Tibial artery (tissue), 4 donors: ENCODE measurements around the gene AGPAT1.
"Not testable (repeated sequence)": the region's sequence is repeated elsewhere in the genome, so short reads cannot be mapped to it uniquely, and the experiment has no call there.

Source experiments
- DNase-seq, 2 donors: peaks; one replicate each; pipeline ENCODE4 v3.0.0-alpha.2; 2019
- H3K27ac ChIP-seq, 2 donors: fragments of 200-600 bp; sonication (generic) in 1 of 2; 1 replicate in 1 of 2; 2 replicates in 1 of 2; pipeline ENCODE4 v1.5.1; 2018 to 2019; ENCODE audit warnings: mild to moderate bottlenecking in 1 of 2
- H3K27me3 ChIP-seq, 2 donors: fragments of 200-600 bp; sonication (generic) in 1 of 2; one replicate each; pipeline versions ENCODE4 v1.5.1 to v1.6.0; 2016 to 2019
- H3K36me3 ChIP-seq, 3 donors: fragments of 200-600 bp; sonication (generic) in 2 of 3; one replicate each; pipeline ENCODE4 v1.5.1; 2016 to 2019; ENCODE audit warnings: mild to moderate bottlenecking in 2 of 3
- H3K4me1 ChIP-seq, 4 donors: fragments of 200-600 bp; sonication (generic) in 2 of 4; 1 replicate in 3 of 4; 2 replicates in 1 of 4; pipeline ENCODE4 v1.5.1; 2016 to 2019
- H3K4me3 ChIP-seq, 2 donors: fragments of 200-600 bp; sonication (generic) in 1 of 2; 1 replicate in 1 of 2; 2 replicates in 1 of 2; pipeline ENCODE4 v1.5.1; 2018 to 2019; ENCODE audit warnings: mild to moderate bottlenecking in 2 of 2
- H3K9me3 ChIP-seq, 3 donors: fragments of 200-600 bp; sonication (generic) in 1 of 3; one replicate each; pipeline ENCODE4 v1.5.1; 2016 to 2019
- intact Hi-C: fragments of 100-400 bp; cut with DNase I; formaldehyde crosslinking; loops from one replicate; pipeline ENCODE4 v1.15.0; 2023; ENCODE audit warnings: low total_unique reads
- TF ChIP-seq, protein P1 (sequence below), 2 experiments: fragments of 200-600 bp in 1 of 2; fragments of 450-650 bp in 1 of 2; IDR thresholded peaks; one replicate each; pipeline ENCODE4 v1.5.1; 2017 to 2019; ENCODE audit warnings: antibody characterized with exemption in 2 of 2, mild to moderate bottlenecking in 1 of 2, moderate library complexity in 1 of 2

Gene AGPAT1

DNA sequence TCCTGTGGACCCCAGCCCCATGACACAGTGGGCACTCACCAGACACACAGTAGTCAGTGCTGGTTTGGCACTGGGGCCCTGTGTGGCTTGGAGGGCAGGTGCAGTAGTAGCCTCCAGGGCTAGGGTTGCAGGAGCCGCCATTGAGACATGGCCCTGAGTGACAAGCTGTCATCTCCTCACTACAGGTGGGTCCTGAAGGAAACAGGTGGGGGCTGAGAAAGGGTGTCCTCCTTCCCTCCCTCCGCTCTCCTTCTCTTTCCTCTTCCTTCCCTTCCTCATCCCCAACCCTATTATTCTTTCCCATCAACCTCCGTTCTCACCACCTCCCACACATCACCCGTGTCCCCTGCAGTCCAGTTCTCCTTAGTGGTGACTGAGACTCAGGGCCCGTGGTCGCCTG lies 37.8 kb upstream of the AGPAT1 start:
- peak in 1 of 2 donors; percentile 41 for DNase-seq
- H3K36me3 ChIP-seq: no peaks in the 10 kb centered on the region
- no peaks in the 10 kb centered on the region for H3K9me3 ChIP-seq
- no peak overlapping the region for H3K27ac ChIP-seq
- TF ChIP-seq, protein P1, sequence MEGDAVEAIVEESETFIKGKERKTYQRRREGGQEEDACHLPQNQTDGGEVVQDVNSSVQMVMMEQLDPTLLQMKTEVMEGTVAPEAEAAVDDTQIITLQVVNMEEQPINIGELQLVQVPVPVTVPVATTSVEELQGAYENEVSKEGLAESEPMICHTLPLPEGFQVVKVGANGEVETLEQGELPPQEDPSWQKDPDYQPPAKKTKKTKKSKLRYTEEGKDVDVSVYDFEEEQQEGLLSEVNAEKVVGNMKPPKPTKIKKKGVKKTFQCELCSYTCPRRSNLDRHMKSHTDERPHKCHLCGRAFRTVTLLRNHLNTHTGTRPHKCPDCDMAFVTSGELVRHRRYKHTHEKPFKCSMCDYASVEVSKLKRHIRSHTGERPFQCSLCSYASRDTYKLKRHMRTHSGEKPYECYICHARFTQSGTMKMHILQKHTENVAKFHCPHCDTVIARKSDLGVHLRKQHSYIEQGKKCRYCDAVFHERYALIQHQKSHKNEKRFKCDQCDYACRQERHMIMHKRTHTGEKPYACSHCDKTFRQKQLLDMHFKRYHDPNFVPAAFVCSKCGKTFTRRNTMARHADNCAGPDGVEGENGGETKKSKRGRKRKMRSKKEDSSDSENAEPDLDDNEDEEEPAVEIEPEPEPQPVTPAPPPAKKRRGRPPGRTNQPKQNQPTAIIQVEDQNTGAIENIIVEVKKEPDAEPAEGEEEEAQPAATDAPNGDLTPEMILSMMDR (IDR thresholded peaks at IDR 0.05): no peak
- H3K4me1 ChIP-seq: no peaks in the 10 kb centered on the region
- H3K4me3 ChIP-seq: no peak overlapping the region
- intact Hi-C loops: no loop called here
- peaks cover 0 to 3% of the 10 kb centered on the region in 2 donors for H3K27me3 ChIP-seq

DNA sequence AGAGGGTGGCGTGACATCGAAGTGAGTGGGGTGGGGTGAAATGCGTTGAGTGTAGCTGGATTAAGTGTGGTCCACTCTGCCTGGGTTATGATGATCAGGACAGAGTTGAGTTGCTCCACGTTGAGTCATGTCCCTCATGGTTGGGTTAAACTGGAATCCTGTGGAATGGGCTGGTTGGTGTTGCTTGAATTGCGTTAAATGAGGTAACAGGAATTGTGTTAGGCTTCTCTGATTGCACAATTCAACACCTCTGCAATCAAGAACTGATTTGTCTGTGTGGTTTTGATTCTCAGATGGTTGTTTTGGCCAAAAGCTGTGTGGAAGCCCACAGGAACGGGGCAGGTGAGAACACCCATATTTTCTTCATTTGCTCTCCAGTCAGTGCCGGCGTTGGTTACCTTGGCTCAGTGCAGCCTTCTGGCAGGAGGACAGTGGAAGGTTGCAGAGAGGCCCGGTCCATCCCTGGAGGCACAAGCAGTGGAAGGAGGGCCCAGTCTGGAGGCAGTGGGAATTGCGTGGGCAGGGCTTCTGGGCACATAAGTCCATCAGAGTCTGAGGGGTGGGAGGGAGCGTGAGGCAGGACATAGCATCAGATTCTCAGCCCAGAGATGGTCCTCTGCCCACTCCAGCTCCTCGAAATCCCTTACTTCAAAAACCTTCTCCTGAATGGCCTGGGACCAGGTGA lies 36.3 kb upstream of the AGPAT1 start:
- peak in 1 of 2 donors; percentile 53 for DNase-seq

DNA sequence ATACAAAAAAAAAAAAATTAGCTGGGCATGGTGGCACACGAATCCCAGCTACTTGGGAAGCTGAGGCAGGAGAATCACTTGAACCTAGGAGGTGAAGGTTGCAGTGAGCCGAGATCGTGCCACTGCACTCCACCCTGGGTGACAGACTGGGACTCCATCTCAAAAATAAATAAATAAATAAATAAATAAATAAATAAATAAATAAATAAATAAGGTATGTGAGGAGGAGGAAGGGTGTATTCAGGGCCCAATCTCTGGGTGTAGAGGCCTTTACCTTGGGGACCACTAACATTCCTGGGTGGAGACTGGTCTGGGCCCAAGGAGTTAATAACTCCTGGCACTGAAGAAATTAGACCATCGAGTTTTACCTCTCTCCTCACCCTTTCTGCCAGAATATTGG lies 35.5 kb upstream of the AGPAT1 start:
- H3K27ac ChIP-seq, H3K9me3 ChIP-seq, H3K4me1 ChIP-seq, H3K27me3 ChIP-seq, H3K4me3 ChIP-seq, intact Hi-C loops, H3K36me3 ChIP-seq: not testable (repeated sequence)
- peak in 1 of 2 donors; percentile 7 for DNase-seq

More for the DNA sequence above, 36.3 kb upstream of the AGPAT1 start:
- no peaks in the 10 kb centered on the region for H3K9me3 ChIP-seq
- H3K36me3 ChIP-seq: no peaks in the 10 kb centered on the region
- TF ChIP-seq, protein P1 (IDR thresholded peaks at IDR 0.05): no peak
- no peaks in the 10 kb centered on the region for H3K4me1 ChIP-seq
- H3K4me3 ChIP-seq: no peak overlapping the region
- no peak overlapping the region for H3K27ac ChIP-seq
- H3K27me3 ChIP-seq: peaks cover 0 to 3% of the 10 kb centered on the region in 2 donors
- intact Hi-C loops: no loop called here

DNA sequence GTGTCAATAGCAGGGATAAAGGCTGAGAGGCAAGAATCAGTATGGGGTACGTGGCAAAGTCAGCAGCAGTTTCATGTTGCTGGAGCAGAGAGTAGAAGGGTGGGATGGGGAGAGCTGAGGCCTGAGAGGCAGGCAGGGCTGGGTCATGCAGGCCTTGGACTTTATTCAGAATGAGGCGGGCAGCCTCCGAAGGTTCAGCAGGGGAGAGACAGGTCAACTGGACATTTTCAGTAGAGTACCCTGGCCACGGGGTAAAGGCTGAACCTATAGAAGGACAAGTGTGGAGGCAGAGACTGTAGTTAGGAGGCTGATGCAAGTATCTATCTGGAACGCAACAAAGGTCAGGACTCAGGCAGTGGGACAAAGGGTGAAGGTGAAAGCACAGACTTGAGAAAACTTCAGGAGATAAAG lies 34.3 kb upstream of the AGPAT1 start:
- no peaks in the 10 kb centered on the region for H3K9me3 ChIP-seq
- no peaks in the 10 kb centered on the region for H3K36me3 ChIP-seq
- no peak overlapping the region for H3K27ac ChIP-seq
- DNase-seq: peak in 1 of 2 donors; percentile 56
- no peaks in the 10 kb centered on the region for H3K27me3 ChIP-seq
- intact Hi-C loops: no loop called here
- H3K4me1 ChIP-seq: no peaks in the 10 kb centered on the region
- no peak overlapping the region for H3K4me3 ChIP-seq
- TF ChIP-seq, protein P1 (IDR thresholded peaks at IDR 0.05): no peak

DNA sequence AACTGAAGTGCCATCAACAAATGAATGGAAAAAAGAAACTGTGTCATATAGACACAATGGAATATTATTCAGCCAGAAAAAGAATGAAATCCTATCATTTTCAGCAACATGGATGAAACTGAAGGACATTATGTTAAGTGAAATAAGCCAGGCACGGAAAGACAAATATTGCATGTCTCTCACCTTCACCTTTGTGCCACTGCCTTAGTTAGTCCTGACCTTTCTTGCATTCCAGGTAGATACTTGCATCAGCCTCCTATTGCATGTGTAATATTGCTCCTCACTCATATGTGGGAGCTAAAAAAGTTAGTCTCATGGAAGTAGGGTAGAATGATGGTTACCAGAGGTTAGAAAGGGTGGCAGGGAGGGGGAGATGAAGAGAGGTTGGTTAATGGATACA lies 33.1 kb upstream of the AGPAT1 start:
- no peaks in the 10 kb centered on the region for H3K9me3 ChIP-seq
- intact Hi-C loops: no loop called here
- no peaks in the 10 kb centered on the region for H3K36me3 ChIP-seq
- TF ChIP-seq, protein P1 (IDR thresholded peaks at IDR 0.05): no peak
- H3K27me3 ChIP-seq: peaks cover 0 to 3% of the 10 kb centered on the region in 2 donors
- H3K4me3 ChIP-seq: no peak overlapping the region
- H3K27ac ChIP-seq: no peak overlapping the region
- no peak for DNase-seq
- no peaks in the 10 kb centered on the region for H3K4me1 ChIP-seq

DNA sequence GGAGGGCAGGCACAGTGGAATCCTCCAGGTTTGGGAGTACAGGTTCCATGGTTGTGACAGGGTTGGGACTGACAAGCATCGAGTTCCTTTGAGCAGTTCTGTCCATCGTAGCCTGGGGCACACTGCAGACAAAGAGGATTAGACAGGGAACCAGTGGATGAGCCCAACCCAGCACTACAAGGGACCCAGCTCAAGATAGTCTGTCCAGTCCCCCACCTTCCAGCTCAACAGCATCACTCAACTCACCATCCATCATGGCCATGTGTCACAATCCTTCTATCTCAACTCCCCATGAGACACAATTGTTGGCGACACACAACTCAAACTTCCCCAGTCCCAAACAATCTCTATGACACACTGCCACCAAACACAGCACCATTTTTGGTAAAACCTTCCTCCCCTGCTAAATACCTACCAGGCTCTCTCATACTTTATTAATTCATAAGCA lies 28.4 kb upstream of the AGPAT1 start:
- H3K4me1 ChIP-seq: no peaks in the 10 kb centered on the region
- TF ChIP-seq, protein P1 (IDR thresholded peaks at IDR 0.05): no peak
- H3K27ac ChIP-seq: no peak overlapping the region
- H3K27me3 ChIP-seq: peaks cover 0 to 35% of the 10 kb centered on the region in 2 donors
- DNase-seq: no peak
- no peak overlapping the region for H3K4me3 ChIP-seq
- no peaks in the 10 kb centered on the region for H3K9me3 ChIP-seq
- intact Hi-C loops: no loop called here
- no peaks in the 10 kb centered on the region for H3K36me3 ChIP-seq
